WERI-Rb-1 (cell line): ENCODE measurements around the gene SLC26A9.

Source experiments
- DNase-seq: peaks from one replicate; pipeline ENCODE4 v3.0.0-alpha.2; 2020
- H3K27ac ChIP-seq: fragments of 250-450 bp; sonication (Bioruptor Pico); 2 replicates; pipeline ENCODE4 v1.5.1; 2020; ENCODE audit warnings: mild to moderate bottlenecking, moderate library complexity
- H3K27me3 ChIP-seq: fragments of 250-450 bp; sonication (Bioruptor Pico); 2 replicates; pipeline ENCODE4 v1.5.1; 2021; ENCODE audit warnings: mild to moderate bottlenecking, low read depth, moderate library complexity; ENCODE audit not compliant: insufficient read depth, severe bottlenecking
- H3K36me3 ChIP-seq: fragments of 250-450 bp; sonication (Bioruptor Pico); 2 replicates; pipeline ENCODE4 v1.5.1; 2020; ENCODE audit warnings: mild to moderate bottlenecking, moderate library complexity
- H3K4me3 ChIP-seq: 2 replicates; pipeline ENCODE4 v1.5.1; 2011; ENCODE audit warnings: low read depth, mild to moderate bottlenecking, control low read depth, low read length
- H3K9me3 ChIP-seq: fragments of 250-450 bp; sonication (Bioruptor Pico); 2 replicates; pipeline ENCODE4 v1.5.1; 2021; ENCODE audit warnings: mild to moderate bottlenecking, moderate library complexity; ENCODE audit not compliant: severe bottlenecking
- CTCF ChIP-seq: IDR thresholded peaks from 2 replicates; pipeline ENCODE4 v1.5.1; 2011; ENCODE audit warnings: low read depth, mild to moderate bottlenecking, control low read depth, inconsistent platforms, low read length

The SLC26A9 gene

GRCh38 chr1:205959789-205960188 is 16.5 kb upstream of the SLC26A9 start:
- no peak for DNase-seq
- no peaks in the 10 kb centered on the region for H3K36me3 ChIP-seq
- no peak for TF ChIP-seq CTCF
- no peaks in the 10 kb centered on the region for H3K27me3 ChIP-seq
- no peaks in the 10 kb centered on the region for H3K9me3 ChIP-seq
- no peak overlapping the region for H3K4me3 ChIP-seq
- no peak overlapping the region for H3K27ac ChIP-seq

- Histone ChIP-seq H3K4me3 (no peak overlapping the region), H3K9me3 (peaks cover 6% of the 10 kb centered on the region), H3K27ac (no peak overlapping the region), H3K36me3 (no peaks in the 10 kb centered on the region), H3K27me3 (no peaks in the 10 kb centered on the region)
- no peak for TF ChIP-seq CTCF
- no peak for DNase-seq
These were observed 12.2 kb upstream of the SLC26A9 start for GRCh38 chr1:205955499-205955898.

DNA sequence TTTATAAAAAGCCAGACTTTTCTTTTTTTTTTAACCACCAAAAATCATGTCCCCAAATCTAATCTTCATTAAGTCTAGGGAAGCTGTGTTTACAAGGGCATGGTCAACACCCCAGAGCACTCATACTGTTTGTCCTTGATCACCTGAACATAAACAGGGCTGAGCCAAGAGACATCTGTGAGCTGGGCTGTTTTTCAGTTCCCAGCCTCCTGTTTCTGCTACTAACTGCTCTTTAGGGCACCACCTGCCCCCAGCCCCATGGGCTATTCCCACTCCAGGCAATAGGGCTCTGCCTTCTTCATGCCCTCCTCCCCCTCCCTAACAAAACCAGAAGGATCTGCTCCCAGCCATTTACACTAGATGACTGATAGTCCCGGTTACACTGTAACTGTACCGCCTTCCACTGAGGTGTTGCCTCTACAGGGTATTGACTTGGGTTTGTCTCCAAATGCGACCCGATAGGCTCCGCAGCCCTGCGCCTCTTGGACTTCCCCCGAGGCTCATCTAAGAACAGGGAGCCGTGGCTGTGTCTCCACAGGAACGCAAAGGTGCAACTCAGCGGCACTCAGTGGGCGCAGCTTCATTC is 11.7 kb upstream of the SLC26A9 start:
- Histone ChIP-seq H3K36me3 (no peaks in the 10 kb centered on the region), H3K27me3 (no peaks in the 10 kb centered on the region), H3K27ac (no peak overlapping the region), H3K4me3 (no peak overlapping the region), H3K9me3 (peaks cover 6% of the 10 kb centered on the region)
- TF ChIP-seq CTCF, result no peak
- no peak for DNase-seq

DNA sequence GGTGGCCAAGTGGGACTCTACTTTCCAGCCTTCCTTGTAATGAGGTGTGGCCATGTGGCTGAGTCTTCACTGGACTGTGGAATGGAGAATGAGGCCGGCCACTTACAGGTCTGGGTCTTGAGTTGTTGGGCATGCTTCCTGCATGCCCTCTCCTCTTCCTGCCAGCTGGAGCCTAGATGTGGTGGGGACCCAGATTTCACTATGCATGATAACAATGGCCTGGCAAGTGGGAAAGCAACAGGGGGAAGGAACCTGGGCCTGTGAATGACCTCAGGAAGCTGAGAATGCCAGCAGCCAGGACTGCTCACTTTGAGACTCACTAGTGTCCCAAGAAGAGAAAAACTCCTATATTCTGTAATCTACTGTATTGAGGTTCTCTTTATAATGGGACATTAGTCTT is 8.5 kb upstream of the SLC26A9 start:
- Histone ChIP-seq H3K4me3 (no peak overlapping the region), H3K27ac (no peak overlapping the region), H3K27me3 (no peaks in the 10 kb centered on the region), H3K9me3 (peaks cover 6% of the 10 kb centered on the region), H3K36me3 (no peaks in the 10 kb centered on the region)
- no peak for DNase-seq
- TF ChIP-seq CTCF, result no peak

DNA sequence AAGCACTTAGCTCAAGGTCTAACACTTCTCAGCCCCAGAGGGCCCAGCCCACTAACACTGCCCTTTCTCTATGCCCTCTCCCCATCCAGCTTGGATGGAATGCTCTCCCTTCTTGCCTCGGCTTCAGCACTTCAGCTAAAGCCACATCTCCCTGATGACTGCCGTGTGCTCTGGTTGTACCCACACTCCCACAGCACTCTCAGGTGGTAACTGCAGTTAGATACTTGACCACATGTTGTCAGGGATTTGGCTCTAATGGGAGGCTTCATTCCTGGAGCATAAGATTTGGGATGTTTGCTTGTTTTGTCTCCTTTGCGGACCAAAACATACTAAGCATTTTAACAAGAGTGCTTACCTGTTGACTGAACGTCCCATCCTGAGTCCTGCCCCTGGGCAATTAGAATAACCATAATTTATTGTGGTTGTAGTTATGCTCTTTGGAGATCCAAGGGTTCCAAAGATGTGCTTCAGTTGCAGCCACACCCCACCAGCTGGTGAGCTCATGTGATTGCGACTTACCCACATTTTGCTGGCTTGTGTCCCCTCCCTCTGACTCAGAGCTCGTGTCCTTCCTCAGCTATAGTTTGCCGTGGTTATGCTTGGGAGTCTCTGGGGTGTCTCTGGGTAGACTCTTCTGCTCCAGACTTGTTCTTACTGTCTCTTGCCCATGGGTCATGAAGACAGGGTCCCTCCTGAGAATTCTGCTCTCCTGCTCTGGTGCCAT is 7.7 kb upstream of the SLC26A9 start:
- Histone ChIP-seq H3K36me3 (no peaks in the 10 kb centered on the region), H3K9me3 (peaks cover 6% of the 10 kb centered on the region), H3K4me3 (no peak overlapping the region), H3K27me3 (no peaks in the 10 kb centered on the region), H3K27ac (no peak overlapping the region)
- no peak for DNase-seq
- TF ChIP-seq CTCF, result peak; percentile 19; the same call in 1 of the 2 replicates
